ENCODE data around the gene CHN2. TPM values are rescaled to one million over a fixed set of nuclear protein-coding genes. Genes with fewer than 3 reads are reported as not detected.

Gene CHN2
- total RNA-seq, 1 donor from 2014 or later: 14.2 TPM

DNA sequence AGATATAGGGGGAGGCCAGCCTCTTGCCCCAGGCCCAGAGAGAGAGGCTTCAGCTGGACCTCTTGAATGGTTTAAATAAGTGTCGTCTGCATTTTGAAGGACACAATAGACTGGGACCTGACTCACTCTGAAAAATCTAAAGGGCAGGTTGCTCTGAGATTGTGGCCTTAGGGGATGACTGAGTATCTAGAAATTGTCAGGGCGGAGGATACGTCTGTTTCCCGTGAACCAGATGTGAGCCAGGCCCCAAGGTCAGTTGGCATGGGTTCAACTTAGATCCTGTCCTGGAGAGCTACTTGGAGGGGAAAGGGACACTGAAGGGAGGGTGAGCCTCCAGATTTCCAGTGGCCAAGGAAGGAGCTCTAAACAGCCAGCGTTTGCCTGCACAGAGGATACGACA lies 110.2 kb downstream of the CHN2 start:
- TF ChIP-seq, protein P1, sequence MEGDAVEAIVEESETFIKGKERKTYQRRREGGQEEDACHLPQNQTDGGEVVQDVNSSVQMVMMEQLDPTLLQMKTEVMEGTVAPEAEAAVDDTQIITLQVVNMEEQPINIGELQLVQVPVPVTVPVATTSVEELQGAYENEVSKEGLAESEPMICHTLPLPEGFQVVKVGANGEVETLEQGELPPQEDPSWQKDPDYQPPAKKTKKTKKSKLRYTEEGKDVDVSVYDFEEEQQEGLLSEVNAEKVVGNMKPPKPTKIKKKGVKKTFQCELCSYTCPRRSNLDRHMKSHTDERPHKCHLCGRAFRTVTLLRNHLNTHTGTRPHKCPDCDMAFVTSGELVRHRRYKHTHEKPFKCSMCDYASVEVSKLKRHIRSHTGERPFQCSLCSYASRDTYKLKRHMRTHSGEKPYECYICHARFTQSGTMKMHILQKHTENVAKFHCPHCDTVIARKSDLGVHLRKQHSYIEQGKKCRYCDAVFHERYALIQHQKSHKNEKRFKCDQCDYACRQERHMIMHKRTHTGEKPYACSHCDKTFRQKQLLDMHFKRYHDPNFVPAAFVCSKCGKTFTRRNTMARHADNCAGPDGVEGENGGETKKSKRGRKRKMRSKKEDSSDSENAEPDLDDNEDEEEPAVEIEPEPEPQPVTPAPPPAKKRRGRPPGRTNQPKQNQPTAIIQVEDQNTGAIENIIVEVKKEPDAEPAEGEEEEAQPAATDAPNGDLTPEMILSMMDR (IDR thresholded peaks at IDR 0.05): no peak
- Histone ChIP-seq H3K27ac (no peak overlapping the region), H3K4me3 (no peak overlapping the region), H3K36me3 (no peaks in the 10 kb centered on the region), H3K27me3 (ENCODE audit: low read depth) (no peaks in the 10 kb centered on the region), H3K9me3 (no peaks in the 10 kb centered on the region), H3K4me1 (no peaks in the 10 kb centered on the region)
- DNase-seq (no peak), ATAC-seq (no peak)
- intact Hi-C loops (cut with DNase I): no loop called here

DNA sequence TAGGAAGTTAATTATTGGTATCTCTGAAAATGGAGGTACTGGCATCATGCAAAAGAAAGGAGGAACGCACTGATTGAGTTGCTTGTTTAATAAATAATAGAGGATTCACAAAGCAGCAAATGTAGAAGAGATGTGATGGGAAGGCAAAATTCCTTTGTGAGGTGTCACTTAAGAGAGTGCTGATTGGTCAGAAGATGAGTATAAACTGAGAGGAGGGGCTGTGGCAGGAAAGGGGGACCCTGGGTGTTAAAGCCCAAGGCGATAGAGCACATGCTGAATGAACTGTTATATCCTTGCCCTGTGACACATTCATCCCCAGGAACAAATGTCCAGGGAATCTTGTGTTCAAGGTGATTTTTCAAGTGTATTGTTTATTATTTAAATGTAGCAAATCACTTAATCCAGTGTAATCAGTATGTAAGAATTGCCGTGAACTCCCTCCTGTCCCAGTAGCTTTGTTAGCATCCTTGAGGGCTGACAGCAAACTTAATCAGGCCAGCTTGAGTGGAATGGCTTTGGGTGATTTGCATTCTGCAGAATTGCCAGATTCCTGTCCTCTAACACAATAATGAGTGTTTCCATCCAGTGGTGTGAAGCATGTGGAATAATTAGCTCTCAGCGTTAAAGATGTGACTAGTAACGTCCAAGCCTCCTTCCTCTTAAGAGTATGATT lies 111.9 kb downstream of the CHN2 start:
- H3K9me3 ChIP-seq: no peaks in the 10 kb centered on the region
- intact Hi-C loops (cut with DNase I): no loop called here
- H3K36me3 ChIP-seq: no peaks in the 10 kb centered on the region
- DNase-seq: no peak
- H3K27ac ChIP-seq: no peak overlapping the region
- H3K27me3 ChIP-seq (ENCODE audit: low read depth): no peaks in the 10 kb centered on the region
- no peak overlapping the region for H3K4me3 ChIP-seq
- TF ChIP-seq, protein P1 (IDR thresholded peaks at IDR 0.05): no peak
- ATAC-seq: no peak
- H3K4me1 ChIP-seq: no peaks in the 10 kb centered on the region

DNA sequence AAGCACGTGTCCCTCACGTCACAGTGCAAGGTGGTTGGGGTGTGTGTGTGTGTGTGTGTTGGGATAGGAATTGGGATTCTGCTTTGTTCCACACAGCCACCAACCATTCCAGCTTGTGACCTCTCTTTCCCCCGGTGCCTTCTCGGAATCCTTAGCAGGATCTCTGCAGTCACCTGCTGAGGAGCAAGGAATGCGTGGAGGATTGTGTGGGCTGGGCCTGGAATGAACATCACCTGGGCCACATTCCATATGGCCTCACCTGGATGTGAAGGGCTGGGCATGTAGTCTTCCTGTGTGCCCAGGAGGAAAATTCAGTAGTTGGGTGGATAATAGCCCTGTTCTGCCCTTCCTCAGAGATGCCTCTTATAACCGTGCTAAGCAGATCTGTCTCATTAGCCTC lies 113.8 kb downstream of the CHN2 start:
- Histone ChIP-seq H3K4me1 (no peaks in the 10 kb centered on the region), H3K27ac (no peak overlapping the region), H3K27me3 (ENCODE audit: low read depth) (no peaks in the 10 kb centered on the region), H3K4me3 (no peak overlapping the region), H3K9me3 (no peaks in the 10 kb centered on the region), H3K36me3 (no peaks in the 10 kb centered on the region)
- intact Hi-C loops (cut with DNase I): no loop called here
- TF ChIP-seq, protein P1 (IDR thresholded peaks at IDR 0.05): no peak
- ATAC-seq: no peak
- DNase-seq: no peak

DNA sequence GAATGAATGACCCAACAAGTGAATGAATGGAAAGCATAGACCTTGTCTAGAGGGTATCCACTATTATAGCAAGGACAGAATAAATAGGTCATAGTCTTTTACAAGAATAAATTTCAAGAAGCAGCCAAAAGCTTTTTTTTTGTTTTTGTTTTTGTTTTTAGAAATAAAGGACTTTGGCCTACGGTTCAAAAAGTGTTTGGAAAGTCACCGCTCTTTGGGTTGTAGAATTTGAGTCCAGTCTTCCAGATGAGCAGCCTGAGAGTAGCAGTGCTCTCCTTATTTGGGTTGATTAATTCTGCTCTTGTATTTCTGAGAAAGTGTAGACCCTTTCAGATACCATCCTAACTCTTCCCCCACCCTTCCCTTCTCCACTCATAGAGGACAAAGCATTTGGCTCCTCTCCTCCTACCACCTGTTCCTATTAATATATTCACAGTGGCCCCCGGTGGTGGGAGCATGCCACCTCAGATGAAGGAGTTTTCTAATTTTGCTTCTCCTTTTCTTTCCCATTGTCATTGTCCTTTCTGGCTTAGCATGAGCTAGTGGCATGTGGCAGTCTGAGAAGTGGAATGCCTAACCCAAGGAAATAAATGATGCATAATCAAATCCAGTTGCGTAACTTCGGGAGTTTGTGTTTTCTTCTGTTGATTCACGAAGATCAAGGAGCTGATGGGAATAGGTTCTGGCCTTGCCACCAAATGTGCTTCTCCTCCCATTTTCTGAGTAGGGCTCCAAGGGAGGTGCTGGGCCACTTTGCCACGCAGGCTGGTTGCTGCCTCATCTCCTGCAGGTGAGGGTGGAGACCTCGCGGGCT lies 114.7 kb downstream of the CHN2 start:
- TF ChIP-seq, protein P1 (IDR thresholded peaks at IDR 0.05): no peak
- Histone ChIP-seq H3K4me3 (no peak overlapping the region), H3K9me3 (no peaks in the 10 kb centered on the region), H3K27ac (no peak overlapping the region), H3K36me3 (no peaks in the 10 kb centered on the region), H3K4me1 (no peaks in the 10 kb centered on the region), H3K27me3 (ENCODE audit: low read depth) (no peaks in the 10 kb centered on the region)
- no peak for DNase-seq
- no peak for ATAC-seq
- intact Hi-C loops (cut with DNase I): no loop called here

DNA sequence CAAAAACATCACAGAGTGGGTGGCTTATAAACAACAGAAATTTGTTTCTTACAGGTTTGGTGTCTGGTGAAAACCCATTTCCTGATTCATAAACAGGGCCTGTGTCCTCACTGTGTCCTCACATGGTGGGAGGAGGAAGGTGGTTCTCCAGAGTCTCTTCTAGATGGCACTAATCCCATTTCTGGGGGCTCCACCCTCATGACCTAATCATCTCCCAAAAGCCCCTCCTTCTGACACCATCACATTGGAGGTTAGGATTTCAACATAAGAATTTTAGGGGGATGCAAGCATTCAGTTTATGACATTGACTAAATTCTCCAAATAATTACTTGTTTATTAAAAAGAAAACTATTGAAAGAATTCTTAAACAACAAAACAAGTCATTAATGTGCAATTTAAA lies 116.0 kb downstream of the CHN2 start:
- no peaks in the 10 kb centered on the region for H3K27me3 ChIP-seq (ENCODE audit: low read depth)
- no peak overlapping the region for H3K4me3 ChIP-seq
- no peaks in the 10 kb centered on the region for H3K4me1 ChIP-seq
- no peak overlapping the region for H3K27ac ChIP-seq
- ATAC-seq: no peak
- intact Hi-C loops (cut with DNase I): no loop called here
- H3K36me3 ChIP-seq: no peaks in the 10 kb centered on the region
- no peaks in the 10 kb centered on the region for H3K9me3 ChIP-seq
- TF ChIP-seq, protein P1 (IDR thresholded peaks at IDR 0.05): no peak
- DNase-seq: no peak
